ENCODE data around the gene RXRG. TPM values are rescaled to one million over a fixed set of nuclear protein-coding genes. Genes with fewer than 3 reads are reported as not detected.

Gene RXRG
- total and polyA plus RNA-seq, 2 experiments from 2014 or later: 0.07 to 1.5 TPM

- Histone ChIP-seq H3K9me3 (ENCODE audit: low read depth) (no peaks in the 10 kb centered on the region), H3K9me2 (replicated peaks; ENCODE audit: insufficient read depth) (no peaks in the 10 kb centered on the region), H3K4me2 (no peak overlapping the region), H2AFZ (no peak overlapping the region), H3K27me3 (no peaks in the 10 kb centered on the region), H3K79me2 (no peaks in the 10 kb centered on the region), H4K20me1 (ENCODE audit: insufficient read depth, poor library complexity, severe bottlenecking) (no peaks in the 10 kb centered on the region), H3K4me1 (ENCODE audit: insufficient read depth) (no peaks in the 10 kb centered on the region), H3K4me3 (no peak overlapping the region), H3K36me3 (replicated peaks; ENCODE audit: insufficient read depth, low read depth) (no peaks in the 10 kb centered on the region), H3K27ac (no peak overlapping the region)
- WGBS (ENCODE audit: low lambda C conversion rate, missing lambda C conversion rate): 95% methylated on average over 4 of the region's 4 CpGs
- DNase-seq (ENCODE audit: low spot score): no peak
- TF ChIP-seq CTCF (IDR thresholded peaks at IDR 0.05; ENCODE audit: poor library complexity): no peak
- TF ChIP-seq EZH2 (IDR thresholded peaks at IDR 0.05; ENCODE audit: borderline replicate concordance): no peak
- no peak for TF ChIP-seq EZH2phosphoT487 (IDR thresholded peaks at IDR 0.05; ENCODE audit: low read depth, severe bottlenecking, unreplicated experiment)
These were observed 38.5 kb upstream of the RXRG start for GRCh38 chr1:165483412-165483811.

GRCh38 chr1:165481820-165482532, 37.0 kb upstream of the RXRG start:
- H3K27ac ChIP-seq: no peak overlapping the region
- TF ChIP-seq EZH2 (IDR thresholded peaks at IDR 0.05; ENCODE audit: borderline replicate concordance): no peak
- no peak for TF ChIP-seq EZH2phosphoT487 (IDR thresholded peaks at IDR 0.05; ENCODE audit: low read depth, severe bottlenecking, unreplicated experiment)
- TF ChIP-seq CTCF (IDR thresholded peaks at IDR 0.05; ENCODE audit: poor library complexity): no peak
- H3K4me3 ChIP-seq: no peak overlapping the region
- no peaks in the 10 kb centered on the region for H3K36me3 ChIP-seq (replicated peaks; ENCODE audit: insufficient read depth, low read depth)
- H3K9me2 ChIP-seq (replicated peaks; ENCODE audit: insufficient read depth): no peaks in the 10 kb centered on the region
- H3K4me1 ChIP-seq (ENCODE audit: insufficient read depth): no peaks in the 10 kb centered on the region
- DNase-seq (ENCODE audit: low spot score): peak; percentile 79
- no peaks in the 10 kb centered on the region for H4K20me1 ChIP-seq (ENCODE audit: insufficient read depth, poor library complexity, severe bottlenecking)
- no peak overlapping the region for H2AFZ ChIP-seq
- H3K9me3 ChIP-seq (ENCODE audit: low read depth): no peaks in the 10 kb centered on the region
- H3K27me3 ChIP-seq: no peaks in the 10 kb centered on the region
- H3K79me2 ChIP-seq: no peaks in the 10 kb centered on the region
- no peak overlapping the region for H3K4me2 ChIP-seq
- WGBS (ENCODE audit: low lambda C conversion rate, missing lambda C conversion rate): 45% methylated on average over 6 of the region's 6 CpGs

- TF ChIP-seq CTCF (IDR thresholded peaks at IDR 0.05; ENCODE audit: poor library complexity) (no peak), EZH2phosphoT487 (IDR thresholded peaks at IDR 0.05; ENCODE audit: low read depth, severe bottlenecking, unreplicated experiment) (no peak), EZH2 (IDR thresholded peaks at IDR 0.05; ENCODE audit: borderline replicate concordance) (no peak)
- no peaks in the 10 kb centered on the region for H3K27me3 ChIP-seq
- no peak overlapping the region for H3K4me3 ChIP-seq
- H3K27ac ChIP-seq: no peak overlapping the region
- H2AFZ ChIP-seq: no peak overlapping the region
- no peaks in the 10 kb centered on the region for H3K9me3 ChIP-seq (ENCODE audit: low read depth)
- WGBS (ENCODE audit: low lambda C conversion rate, missing lambda C conversion rate): 84% methylated on average over 1 of the region's 1 CpG
- no peak overlapping the region for H3K4me2 ChIP-seq
- no peaks in the 10 kb centered on the region for H3K4me1 ChIP-seq (ENCODE audit: insufficient read depth)
- no peaks in the 10 kb centered on the region for H4K20me1 ChIP-seq (ENCODE audit: insufficient read depth, poor library complexity, severe bottlenecking)
- H3K9me2 ChIP-seq (replicated peaks; ENCODE audit: insufficient read depth): no peaks in the 10 kb centered on the region
- DNase-seq (ENCODE audit: low spot score): no peak
- no peaks in the 10 kb centered on the region for H3K79me2 ChIP-seq
- no peaks in the 10 kb centered on the region for H3K36me3 ChIP-seq (replicated peaks; ENCODE audit: insufficient read depth, low read depth)
These were observed 31.9 kb upstream of the RXRG start for GRCh38 chr1:165476776-165477175.

All from hepatocyte (in vitro differentiated cells).